Cortex of kidney (tissue), 1 donor: ENCODE measurements around the gene WAPL.
A peak's percentile ranks its signal among the peaks of the same experiment; 100 is the strongest.

Experiments
- DNase-seq: peaks from one replicate; lab custom pipeline; 2025; lab: John Stamatoyannopoulos, UW

Gene WAPL

DNA sequence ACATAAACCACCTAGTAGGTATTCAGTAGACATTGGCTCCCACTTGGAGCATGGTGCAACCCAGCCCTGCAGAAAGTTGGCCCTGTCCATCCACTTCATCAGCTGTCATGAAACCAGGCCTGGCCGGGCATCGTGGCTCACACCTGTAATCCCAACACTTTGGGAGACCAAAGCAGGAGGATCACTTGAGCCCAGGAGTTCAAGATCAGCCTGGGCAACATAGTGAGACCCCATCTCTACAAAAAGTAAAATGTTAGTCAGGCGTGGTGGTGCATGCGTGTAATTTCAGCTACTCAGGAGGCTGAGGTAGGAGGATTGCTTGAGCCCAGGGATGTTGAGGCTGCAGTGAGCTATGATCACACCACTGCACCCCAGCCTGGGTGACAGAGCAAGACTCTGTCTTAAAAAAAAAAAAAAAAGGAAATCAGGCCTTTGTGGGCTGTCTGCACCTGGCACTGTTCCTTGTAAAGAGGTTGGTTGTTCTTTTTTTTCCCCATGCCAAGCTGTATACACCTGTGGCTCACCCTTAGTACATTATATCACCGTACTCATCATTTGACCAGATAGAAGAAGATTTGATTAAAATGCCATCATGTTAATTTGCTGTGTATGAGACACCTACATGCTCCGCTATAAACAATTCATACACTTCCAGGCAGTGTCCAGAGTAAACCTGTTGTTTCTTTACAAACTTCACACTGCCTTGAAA is 109.6 kb downstream of the WAPL start:
- no peak for DNase-seq

DNA sequence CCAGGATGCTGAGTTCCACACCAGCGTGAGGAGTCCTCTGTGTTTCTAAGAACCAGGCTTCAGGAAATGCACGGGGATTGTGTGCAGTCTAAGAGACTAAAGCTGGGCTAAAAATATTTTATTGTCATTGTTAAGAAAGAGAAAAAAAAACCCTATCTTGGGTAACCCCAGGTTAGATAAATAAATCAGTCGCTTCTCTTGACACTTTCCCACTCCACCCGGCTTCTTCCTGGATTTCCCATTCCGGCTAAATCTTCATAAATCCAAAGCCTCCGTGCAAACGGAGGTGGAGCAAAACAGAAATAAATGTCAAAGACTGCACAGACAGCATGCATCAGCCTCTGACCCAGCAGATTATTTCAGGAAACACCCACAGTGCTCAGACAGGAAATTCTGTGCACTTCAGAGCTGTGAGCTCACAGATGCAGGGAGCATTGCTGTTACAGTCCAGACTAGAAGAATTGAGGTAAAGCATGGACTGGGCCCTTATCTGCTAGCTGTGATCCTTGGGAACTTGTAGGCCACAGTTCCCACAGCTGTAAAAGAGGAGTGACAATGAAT is 110.2 kb downstream of the WAPL start:
- DNase-seq, result no peak

DNA sequence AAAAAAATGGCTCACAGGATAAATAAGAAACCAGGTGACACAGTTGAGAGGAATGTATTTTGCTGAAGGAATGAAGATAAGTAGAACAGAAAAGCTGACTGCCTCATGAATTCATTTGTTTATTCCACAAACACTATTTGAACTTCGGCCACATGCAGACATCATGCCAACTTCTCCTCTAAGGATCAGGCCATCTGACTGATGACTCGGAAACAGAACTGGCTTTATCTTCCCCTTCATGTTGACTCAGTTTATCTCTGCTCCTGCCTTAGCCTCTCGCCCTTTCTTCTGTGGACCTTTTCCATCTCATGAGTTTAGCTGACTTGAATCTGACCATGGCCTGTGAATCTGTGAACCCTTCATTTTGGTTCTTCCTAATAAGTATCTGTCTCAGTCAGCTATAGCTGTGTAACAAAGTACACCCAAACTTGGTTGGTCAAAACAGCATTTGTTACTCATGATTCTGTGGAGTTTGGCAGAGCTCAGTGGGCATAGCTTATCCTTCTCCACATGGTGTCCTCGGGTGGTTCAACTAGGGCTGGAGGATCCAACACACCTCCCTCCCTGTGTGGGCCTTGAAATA is 111.0 kb downstream of the WAPL start:
- no peak for DNase-seq

DNA sequence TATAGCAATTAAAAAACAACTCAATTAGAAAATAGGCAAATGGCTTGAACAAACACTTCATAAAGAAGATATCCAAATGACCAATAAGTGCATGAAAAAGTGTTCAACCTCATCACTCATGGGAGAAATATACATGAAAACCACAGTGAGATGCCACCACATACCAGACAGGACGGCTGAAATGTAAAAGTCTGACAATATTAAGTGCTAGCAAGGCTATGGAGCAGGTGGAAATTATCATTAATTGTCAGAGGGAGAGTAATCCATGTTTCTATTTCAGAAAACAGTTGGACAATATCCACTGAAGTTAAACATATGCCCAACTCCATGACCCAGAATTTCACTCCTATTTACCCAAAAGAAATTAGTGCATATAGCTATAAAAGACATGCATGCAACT is 112.4 kb downstream of the WAPL start:
- DNase-seq, result no peak

DNA sequence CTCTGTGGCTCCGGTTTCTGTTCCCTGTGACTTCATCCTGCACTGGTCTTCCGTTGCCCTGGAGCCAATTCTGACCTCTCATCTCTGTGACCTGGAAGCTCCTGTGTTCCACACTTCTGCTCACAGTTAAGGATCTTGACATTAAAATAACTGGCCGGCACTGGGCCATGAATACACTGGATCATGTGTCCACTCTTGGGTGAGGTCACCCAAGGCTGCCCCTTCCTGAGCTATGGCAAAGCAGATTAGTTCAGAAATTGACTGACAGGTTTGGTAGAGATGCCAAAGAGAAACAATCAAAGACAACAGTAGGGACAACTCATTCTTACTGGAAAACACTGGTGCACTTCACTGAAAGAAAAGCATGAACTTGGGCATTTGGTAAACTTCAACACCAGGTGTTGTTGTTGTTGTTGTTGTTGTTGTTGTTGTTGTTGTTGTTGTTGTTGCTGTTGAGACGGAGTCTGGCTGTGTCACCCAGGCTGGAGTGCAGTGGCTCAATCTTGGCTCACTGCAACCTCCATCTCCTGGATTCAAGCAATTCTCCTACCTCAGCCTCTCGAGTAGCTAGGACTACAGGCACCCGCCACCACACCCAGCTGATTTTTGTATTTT is 118.3 kb downstream of the WAPL start:
- DNase-seq, result no peak

DNA sequence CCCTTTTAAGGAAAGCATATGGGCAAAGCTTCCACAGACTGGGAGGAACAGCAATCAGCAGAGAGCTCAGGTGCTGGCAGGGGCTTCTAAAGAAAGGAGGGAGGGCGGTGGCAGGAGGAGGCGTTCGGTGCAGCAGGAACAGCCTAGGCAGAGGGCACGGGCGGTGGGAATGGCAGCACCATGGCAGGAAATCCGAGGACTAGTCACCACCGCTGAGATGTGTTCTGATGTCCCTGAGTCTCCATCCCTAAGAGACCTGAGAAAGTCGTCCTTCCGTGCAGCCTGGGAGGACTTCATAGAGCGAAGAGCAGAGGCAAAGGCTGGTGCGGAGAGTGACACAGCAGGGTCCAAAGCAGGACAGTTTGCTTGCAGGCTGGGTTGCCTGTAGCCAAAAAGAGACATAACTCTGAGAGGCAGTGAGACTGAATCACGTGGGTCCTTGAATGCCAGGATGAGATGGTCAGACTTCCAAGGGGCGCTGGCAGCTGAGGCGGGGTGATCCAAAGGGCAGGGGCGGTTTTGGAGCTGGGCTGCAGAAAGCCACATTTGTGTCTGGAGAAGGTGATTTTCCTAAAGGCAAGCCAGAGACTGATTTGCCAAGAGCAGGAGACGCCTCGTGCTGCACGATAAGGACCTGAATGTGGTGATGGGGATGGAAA is 119.2 kb downstream of the WAPL start:
- no peak for DNase-seq

DNA sequence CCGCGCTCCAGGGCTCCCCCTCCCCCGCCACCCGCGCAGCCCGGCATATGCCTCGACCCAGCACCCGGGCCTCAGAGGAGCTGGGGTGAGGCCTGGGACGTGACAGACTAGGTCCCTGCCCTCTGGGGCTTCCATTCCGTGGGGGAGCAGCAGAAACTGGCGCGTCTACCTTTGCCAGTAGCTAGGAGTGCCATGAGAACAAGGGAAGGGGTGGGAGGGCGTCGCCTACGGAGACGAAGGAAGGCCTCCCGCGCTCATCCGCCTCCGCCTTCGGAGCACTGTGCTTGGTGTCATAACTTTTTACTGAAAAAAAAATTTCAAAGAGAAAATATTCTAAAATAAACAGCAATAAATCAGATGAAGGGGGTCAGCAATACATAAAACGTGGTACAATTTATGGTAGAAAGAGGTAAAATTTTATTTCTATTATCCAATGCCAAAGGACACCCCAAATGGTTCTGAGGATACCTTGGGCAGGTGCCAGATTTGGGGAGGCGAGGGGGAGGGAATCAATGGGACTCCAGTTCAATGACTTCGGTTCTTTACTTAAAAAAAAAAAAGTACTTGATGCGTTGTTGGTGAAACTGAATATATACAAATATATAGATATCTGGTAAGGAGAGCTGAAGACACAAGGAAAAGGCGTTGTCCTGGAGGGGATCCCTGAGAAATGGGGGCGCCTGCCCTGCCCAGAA is 119.9 kb downstream of the WAPL start:
- DNase-seq, result no peak

DNA sequence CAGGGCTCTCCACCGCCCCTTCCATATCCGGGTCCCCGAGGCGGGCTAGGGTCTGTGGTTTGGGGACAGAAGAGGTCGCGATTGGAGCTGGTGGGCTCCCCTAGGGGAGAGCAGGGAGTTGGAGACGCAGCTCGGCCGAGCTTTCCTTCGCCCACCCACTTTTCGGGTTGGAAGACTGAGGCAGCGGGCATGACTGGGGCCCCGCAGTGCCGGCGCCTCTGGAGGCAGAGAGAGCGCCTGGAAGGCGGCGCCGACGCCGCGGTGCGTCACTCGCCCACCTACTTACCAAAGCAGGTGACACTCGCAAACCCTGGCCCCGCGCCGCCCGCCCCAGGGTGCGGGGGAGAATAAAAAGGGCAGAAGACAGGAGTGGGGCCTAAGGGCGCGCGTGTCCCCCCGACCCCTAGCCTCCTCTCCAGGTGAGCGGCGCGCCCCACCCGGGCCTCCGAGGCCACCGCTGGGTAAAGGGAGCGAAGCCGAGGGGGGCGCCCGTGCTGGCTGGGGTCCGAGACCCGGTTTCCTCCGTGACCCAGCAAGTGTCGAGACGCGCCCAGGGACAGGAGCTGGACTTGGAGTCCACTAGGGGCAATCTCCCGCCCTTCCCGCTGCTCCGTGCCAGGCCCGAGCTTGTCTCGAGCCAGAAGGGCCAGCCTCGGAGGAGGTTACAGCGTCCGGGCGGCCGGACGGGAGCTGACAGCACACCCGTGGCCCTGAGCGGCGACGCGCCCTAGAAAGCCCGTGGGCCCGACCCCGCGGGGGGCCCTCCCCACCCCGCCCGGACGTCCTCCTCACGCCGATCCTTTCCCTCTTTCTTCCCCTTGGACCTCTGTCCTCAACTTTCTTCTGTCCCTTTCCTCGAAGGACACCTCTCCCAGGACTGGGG is 120.6 kb downstream of the WAPL start:
- DNase-seq, result peak; percentile 26

DNA sequence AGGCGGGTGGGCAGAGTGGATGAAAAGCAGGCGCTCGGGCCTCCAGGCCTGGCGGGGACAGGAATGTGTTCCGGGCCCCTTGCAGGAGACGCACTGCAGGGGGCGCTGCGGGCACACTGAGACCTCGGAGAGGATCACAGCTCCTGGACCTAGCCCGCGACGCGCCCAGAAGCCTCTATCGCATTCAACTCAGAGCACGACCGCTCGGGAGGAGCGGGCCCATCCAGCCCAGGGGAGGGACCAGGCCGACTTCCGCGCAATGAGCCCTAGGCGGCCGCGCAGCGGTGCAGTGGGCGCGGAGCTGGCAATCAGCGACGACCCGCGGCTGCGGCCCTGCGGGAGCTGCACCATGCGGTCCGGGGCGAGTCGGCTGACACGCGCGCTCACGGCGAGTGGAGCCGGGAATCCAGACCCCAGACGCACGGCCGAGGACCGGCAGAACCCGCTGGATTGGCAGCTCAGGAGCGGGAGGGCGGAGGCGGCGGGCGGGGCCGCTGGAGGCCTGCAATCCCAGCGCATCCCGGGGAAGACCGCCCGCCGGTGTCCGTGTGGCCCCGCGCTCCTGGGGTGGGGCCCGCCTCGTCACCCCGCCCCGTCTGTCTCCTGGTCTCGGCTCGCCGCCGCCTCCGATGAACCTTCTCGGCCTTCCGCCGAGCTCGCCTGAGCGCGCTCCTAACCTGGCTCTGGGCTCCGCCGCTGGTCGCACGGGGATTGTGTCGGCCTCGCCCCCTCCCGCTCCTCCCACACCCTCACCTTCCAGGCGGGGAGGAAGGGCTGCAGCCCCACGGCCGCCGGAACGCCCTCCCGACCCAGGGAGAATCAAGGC is 121.5 kb downstream of the WAPL start:
- no peak for DNase-seq

- DNase-seq, result no peak
These were observed 122.1 kb downstream of the WAPL start for GRCh38 chr10:86399514-86399878.

DNA sequence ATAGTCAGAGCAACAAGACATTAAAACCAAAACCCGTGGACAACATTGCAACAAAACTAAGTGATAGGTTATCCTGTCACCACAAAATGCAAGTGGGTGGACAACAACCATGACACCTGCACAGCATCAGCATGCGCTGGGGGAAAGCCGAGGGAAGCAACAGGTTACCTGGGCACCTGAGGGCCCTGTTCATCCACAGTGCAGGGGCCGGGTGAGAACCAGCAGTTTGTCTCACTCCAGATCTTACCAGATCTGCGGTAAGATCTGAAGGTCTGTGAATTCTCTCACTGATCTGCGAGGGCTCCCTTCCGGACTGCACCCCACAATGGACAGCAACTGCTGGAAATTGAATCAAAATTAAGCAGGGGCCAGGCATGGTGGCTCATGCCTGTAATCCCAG is 124.5 kb downstream of the WAPL start:
- no peak for DNase-seq

GRCh38 chr10:86393862-86394455 is 127.6 kb downstream of the WAPL start:
- no peak for DNase-seq

- DNase-seq, result no peak
These were observed 128.2 kb downstream of the WAPL start for GRCh38 chr10:86393362-86393761.

DNA sequence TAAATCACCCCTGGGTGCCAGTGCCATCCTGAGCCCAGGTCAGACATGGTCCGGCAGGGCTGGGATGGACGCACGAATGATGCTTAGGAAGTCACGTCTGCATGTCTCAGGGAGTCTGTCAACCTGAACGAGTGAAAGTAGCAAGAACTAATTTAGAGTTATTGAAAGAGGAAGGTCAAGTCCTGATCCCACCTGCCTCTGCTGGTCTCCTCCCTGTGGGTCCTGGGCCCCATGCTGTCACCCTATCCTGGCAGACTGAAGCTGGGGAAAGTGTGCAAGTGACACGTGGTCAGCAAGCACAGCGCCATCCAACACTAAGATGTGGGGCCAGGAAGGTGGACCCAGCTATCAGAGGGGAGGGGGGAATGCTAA is 128.9 kb downstream of the WAPL start:
- DNase-seq, result no peak

DNA sequence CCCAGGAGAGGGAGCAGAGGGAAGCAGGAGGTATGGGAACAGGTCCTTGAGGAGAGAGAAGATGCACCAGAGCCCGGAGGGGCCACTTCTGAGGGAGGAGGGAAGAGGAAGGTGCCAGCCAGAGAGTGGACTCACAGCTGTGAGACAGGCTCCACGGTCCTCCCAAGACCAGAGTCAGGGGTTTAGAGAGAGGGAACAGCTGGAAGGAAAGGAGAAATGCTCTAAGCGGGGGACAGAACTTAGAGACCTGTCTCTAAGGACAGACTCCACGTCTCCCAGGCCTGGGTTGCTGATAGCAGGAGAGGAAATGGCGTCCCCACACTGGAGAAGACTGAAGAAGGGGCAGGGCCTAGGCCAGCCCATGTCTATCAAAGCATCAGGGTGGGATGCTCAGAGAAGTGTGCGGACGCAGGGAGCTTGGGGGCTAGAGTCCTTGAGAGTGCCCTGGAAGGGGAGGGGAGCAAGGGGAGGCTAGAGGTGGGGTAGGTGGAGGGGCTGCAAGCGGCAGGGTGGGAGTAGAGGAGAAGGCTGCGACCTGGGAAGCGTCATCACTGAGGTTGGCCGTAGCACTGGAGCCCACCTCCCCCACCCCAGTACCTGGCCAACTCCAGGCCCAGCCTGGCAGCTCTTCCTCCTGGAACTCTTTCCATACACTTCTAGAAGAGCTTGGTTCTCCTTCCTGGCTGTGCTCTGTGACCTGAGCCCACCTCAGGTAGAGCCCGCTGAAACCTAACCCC is 129.4 kb downstream of the WAPL start:
- DNase-seq, result no peak

- no peak for DNase-seq
These were observed 130.3 kb downstream of the WAPL start for GRCh38 chr10:86391236-86391840.

DNA sequence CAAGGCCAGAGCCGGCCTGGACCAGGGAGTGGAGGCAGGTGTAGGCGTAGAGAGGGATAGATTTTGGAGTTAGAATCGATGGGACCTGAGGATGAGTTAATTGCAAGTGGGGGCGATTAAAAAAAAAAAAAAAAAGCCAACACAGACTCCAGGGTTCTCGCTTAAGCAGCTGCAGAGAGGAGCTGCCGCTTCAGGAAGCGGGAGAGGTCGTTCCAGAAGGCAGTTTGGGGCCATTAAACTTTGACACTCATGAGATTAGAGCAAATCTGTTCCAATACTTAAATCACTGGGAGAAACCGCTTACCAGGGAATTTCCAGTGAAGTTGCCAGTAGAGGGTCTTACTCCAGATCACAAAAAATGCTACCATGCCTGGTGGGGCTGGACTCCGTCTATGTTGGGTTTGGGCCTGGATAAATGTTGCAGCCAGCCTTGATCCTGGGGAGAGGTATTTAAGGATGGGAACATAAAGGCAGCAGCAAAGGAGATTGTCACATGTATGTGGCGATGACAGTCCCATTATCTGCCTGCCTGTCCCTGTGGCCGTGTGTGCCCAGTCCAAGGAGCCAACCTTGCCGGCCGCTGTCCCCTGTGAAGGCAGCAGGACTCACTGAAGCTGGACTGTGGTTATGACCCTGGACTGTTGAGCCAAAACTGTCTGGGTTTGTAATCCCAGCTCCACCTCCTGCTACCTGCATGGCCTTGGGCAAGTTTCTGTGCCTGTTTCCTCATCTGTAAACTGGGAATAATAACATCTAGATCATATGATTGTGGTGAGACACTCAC is 131.1 kb downstream of the WAPL start:
- no peak for DNase-seq
